GM18520 (cell line): Measurements from ENCODE around the gene RDH12.
"Not testable (repeated sequence)": the region's sequence is repeated elsewhere in the genome, so short reads cannot be mapped to it uniquely, and the experiment has no call there.

ENCODE experiments used
- ATAC-seq: cut with Tn5 transposase; IDR thresholded peaks from one replicate; pipeline ENCODE4 v1.9.1; 2021; ENCODE audit not compliant: unreplicated experiment

The RDH12 gene

DNA sequence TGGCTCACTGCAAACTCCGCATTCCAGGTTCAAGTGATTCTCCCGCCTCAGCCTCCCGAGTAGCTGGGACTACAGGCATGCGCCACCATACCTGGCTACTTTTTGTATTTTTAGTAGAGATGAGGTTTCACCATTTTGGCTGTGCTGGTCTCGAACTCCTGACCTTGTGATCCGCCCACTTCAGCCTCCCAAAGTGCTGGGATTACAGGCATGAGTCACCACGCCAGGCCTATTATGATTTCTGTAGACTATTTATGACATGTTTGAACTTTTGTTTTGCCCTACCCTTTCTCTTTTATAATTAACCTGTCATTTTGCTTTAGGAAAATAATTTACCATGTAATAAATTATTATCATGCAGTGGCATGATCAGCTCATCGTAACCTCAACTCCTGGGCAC lies at the start of gene RDH12:
TSS of gene RDH12 (plus strand) at position 395 of the 400 bp plus-strand sequence. CDS start 20,757 bp downstream, outside the sequence.
- ATAC-seq = not testable (repeated sequence)

DNA sequence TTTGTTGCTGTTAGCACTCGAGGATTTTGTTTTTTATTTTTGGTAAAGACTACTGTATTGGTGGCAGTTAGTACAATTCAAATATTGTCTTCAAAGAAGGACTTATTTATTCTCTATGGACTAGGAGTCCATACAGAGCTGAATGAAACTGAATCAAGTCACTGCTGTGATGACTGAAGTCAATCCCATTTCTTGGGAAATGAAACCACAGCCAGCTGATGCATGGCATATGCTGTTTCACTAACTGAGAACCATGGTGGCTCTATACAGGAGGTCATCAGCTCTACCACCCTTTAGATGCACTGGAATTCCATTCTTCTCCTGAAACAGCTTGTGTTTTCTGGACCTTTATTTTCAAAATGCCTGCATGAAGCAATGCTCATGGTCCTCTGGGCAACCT lies 49.5 kb upstream of the RDH12 start:
- no peak for ATAC-seq

DNA sequence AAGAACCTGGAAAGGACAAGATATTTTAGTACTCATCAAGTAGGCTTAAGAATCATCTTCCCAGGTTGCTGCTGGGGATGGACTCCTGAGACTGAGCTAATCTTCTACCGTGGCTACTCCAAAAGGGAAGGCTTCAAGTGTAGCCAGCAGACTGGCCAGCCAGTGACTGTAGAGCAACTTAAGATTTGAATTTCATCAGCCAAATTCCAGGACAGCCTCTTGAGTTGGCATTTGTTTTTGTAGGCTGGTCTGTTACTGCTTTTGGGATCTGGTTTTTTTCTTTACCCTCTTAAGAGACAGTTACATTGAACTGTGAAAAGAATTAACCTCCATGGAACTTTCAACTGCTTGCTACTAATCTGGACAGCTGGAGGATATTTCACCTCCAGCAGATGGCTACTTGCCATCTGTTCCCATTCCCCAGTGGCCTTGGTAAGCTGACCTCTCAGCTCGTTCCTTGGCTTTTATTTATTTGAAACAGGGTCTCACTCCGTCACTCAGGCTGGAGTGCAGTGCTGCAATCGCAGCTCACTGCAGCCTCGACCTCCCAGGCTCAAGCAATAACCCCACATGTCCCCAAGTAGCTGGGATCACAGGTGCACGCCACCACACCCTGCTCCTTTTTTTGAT lies 47.9 kb upstream of the RDH12 start:
- ATAC-seq = no peak

DNA sequence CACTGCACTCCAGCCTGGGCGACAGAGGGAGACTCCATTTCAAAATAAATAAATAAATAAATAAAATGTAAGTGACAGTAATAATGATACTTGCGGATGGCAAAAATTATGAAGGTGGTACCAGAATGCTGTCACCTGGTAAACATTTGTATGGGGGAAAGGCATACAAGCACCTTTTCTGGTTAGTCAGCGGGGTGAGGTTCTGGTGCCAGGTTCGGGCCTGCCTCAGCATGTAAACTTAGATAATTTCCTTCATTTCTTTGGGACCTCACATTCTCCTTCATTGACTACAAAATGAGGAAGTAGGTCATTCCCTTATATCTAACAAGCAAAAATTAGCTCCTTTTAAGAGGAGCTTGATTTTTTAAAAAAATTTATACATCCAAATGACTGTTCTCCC lies 38.1 kb upstream of the RDH12 start:
- no peak for ATAC-seq

DNA sequence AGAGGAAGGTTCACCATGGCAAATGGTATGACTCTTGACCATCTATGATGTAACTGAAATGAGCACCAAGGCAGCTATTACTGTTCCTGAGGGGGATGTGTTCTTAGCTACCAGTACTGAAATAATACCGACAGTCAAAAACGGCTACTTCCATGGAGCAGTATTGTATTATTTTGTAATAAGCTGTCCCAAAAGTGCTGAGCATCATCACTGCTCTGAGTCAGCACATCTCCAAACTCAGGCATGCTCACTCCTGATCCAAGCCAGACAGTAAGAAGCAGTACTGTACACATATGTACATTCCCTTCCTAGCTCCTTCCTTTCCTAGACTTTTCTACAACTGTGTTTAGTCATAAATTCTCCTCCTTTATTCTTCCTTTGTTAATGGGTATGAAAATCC lies 35.8 kb upstream of the RDH12 start:
- no peak for ATAC-seq

DNA sequence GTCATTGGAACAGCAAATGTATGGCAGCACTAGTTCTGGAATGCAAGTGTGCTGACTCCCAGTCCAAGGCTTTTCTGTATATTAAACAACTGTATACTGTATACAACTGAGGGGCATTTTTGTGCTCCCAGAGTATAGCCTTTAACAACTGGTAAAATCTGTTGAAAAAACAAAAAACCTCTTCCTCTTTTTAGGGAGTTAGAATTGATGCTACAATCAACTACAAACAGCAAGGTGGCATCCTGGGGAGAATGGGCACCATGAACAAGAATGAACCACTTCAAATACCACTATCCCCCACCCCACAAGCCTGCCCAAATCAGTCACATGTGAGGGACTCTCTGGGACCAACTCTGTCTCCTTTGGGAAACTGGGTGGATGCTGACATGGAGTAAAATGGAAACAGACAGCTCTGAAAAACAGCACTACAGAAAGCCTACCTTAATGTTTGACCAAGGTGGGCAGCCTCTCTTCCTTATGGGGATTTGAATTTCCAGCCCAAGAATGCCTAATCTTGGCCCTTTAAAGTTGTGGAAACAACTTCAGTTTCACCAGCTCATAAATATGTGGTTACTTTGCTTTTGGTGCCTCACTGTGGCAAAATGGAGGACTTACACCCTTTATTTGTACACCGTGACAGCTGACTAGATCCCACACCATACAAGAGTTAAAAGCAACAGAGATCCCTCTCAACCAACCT lies 34.8 kb upstream of the RDH12 start:
- ATAC-seq = peak; percentile 32

DNA sequence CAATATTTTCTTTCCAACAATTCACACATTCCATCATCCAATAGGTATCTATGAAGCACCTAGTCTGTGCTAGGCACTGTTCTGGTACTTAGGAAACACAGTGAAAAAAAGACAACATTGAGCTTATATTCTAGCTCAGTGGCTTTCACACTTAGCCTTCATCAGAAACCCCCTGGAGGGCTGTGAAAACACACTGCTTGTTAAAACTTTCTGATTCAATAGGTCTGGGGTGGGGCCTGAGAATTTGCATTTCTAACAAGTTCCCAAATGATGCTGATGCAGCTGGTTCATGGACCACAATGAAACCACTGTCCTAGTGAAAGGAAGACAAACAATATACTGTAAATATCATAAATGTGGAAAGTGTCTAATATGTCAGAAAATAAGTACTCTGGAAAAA lies 33.1 kb upstream of the RDH12 start:
- peak; percentile 63 for ATAC-seq

DNA sequence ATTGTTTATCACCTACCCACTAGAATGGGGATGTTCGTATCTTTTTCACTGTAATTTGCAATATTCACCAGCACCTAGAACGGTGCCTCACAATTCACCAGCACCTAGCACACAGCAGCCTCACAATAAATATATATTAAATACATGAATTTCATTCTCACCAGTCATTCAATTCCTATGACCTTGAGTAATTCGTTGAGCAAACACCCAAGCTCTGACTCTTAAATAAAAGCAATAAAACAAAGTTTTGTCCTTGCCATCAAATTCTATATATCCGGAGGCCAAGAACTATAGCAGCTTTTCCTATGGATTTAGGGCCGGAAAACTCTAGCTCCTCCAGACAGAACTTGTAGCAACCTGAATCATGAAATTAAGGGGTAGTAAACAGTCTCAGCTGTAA lies 28.2 kb upstream of the RDH12 start:
- no peak for ATAC-seq

DNA sequence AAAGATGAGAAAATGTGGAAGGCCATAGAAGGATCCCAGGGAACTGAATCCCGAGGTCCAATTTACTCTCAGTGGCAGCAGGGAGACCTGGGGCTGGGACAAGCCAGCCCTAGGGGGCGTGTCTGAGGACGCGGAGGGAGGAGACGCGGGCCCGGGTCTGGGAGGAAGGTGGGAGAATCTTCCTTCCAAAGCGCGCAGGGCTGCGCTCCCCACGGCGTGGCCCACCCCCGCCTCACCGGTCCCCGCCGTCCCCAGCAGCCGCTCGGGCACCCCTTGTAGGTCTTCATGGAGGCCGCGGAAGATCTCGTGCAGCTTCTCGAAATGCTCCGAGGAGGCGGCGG lies 27.6 kb upstream of the RDH12 start:
- peak; percentile 17 for ATAC-seq

DNA sequence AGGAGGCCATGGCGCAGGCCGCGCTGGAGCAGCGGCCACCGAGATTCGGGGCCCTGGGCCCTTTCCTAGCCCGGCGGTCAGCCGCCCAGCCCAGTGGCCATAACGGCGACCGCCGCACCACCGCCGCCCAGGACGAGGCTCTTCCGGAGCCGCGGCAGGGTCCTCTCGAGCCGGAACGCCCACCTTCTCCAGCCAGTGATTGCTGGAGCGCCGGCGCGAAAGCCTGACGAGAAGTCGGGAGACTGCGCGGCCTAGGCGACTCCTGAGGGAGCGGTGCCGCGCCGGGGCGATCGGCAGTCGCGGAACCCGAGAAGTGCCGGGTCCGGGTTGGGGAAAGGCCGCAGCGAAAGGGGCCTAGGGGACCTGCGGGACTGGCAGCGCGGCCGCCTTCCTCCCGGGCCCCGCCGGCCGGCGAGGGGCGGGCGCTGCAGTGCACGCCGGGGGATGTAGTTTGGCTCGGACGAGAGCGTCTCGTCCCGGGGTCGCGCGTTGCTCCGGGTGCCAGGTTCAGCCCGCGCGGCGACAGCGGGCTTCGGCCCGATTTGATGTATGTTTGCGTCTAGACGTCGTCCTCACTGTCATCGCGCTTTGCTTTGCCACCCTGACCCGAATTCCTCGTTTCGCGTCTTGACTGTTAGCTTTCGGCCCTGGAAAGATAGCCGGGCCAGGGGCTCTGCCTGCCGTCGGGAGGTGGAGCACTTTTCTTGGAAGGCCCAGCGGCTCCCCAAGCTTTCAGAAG lies 27.0 kb upstream of the RDH12 start, which contains the start of gene VTI1B:
TSS of gene VTI1B (minus strand) at position 153 of the 739 bp plus-strand sequence. CDS start at position 10, 143 bp downstream.
- ATAC-seq = peak; percentile 76

DNA sequence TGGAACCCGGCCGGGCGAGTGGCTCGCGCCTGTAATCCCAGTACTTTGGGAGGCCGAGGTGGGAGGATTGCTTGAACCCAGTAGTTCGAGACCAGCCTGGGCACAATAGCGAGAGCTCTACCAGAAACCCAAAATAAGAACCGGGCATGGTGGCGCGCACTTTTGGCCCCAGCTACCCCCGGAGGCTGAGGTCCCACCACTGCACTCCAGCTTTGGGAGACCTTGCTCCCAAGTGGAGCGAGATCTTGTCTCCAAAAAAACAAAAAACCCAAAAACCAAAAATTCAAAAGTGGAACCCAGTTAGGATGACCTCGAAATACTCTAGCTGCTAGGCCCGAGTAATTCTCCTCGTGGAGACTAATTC lies 26.5 kb upstream of the RDH12 start:
- no peak for ATAC-seq

DNA sequence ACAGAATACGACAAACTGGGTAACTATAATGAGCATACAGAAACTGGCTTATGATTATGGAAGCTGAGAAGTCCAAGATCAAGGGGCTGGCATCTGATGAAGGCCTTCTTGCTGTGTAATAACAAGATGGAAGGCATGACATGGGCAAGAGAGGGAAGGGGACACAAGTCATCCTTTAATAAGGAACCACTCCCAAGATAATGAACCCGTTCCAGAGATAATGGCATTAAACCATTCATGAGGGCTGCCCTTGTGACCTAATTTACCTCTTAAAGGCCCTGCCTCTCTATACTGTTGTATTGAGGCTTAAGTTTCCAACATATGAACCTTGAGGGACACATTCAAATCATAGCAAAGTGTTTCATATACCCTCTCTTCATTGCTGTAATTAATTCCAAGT lies 22.7 kb upstream of the RDH12 start:
- ATAC-seq = no peak

DNA sequence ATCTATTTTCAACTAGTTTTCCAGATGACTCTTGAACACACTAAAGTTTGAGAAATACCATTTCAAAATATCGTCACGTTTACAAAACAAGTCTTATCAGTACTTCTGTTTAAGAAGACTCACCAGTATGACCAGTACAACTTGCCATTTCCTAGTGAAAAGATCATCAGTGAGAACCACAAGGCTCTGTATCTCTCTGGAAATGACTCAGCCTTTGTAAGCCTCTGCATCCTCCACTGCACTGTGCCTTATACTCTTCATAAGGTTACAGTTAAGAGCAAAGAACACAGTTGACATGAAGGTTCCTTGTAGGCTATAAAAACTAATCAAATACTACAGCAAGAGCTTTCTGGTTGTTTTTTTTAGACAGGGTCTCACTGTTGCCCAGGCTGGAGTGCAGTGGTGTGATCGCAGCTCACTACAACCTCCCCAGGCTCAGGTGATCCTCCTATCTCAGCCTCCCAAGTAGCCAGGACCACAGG lies 21.5 kb upstream of the RDH12 start:
- peak; percentile 98 for ATAC-seq

DNA sequence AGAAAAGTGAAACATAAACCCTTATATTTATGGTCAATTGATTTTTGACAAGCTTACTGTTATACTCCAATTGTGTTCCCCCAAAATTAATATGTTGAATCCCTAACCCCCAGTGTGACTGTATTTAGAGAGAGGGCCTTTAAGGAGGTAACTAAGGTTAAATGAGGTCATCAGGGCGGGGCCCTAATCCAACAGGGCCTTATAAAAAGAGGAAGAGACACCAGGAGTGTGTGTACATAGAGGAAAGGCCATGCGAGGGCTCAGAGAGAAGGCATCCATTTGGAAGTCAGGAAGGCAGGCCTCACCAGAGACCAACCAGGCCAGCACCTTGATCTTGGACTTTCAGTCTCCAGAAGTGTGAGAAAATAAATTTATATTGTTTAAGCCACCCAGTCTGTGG lies 20.7 kb upstream of the RDH12 start:
- ATAC-seq = no peak

DNA sequence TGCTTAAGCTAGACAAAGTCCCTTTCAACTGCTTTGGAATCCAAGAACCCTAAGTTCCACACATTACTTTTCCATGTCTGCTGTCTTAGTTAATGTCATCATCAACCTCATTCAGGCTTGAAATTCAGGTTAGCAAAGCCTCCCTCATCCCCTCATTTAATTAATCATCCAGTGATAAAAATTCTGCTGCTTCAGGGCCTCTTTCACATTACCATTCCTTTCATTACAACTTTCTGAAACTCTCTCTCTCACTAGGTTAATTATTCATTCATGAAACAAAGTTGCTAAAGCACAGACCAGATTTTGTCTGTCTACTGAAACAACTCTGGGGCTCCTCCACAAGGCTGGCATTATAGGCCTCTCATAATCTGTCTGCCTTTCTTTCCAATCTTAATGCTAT lies 17.8 kb upstream of the RDH12 start:
- no peak for ATAC-seq

DNA sequence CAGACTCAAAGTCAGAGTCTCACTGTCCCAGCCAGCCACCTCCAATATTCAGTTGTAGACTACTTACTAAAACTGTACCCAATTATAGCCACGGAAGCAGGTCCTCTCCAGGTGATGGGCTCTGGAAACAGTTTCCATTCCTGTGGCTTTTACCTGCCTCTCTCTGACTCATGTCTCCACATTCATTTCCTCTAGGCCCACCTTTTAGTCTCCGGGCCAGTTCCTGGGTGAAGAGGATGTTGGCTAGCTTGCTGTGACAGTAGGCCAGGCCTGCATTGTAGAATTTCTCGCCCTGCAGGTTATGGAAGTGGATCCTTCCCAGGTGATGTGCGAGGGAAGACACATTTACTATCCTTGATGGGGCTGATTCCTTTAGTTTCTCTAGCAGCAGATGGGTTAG lies 11.7 kb upstream of the RDH12 start:
- ATAC-seq = no peak

DNA sequence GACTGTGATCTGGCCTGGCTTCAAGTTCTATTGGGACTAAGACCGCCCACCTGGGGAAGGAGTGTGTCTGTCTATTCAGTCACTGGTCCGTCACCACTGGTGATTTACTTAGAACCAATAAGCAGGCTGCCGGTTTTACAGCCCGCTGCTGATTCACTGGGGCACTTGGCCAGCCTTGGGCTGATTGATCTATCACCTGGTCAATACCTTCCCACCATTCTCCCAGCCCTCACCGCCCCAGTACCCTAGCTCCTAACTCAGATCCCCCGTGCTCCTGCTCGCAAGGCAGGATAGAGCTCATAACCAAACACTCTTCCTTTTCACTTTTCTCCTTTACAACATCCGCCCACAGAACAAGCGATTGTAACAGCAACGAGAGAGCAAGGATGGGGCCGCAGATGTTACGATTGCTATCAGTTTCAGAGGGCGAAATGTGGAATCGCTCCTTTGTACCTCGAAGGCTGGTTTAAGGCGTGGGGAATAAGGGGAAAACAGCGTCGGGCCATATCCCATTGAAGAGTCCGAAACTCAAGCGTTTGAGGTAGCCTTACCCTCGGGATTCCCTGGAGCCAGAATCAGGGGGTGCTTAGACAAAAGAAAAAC lies 6.8 kb upstream of the RDH12 start:
- peak; percentile 90 for ATAC-seq

DNA sequence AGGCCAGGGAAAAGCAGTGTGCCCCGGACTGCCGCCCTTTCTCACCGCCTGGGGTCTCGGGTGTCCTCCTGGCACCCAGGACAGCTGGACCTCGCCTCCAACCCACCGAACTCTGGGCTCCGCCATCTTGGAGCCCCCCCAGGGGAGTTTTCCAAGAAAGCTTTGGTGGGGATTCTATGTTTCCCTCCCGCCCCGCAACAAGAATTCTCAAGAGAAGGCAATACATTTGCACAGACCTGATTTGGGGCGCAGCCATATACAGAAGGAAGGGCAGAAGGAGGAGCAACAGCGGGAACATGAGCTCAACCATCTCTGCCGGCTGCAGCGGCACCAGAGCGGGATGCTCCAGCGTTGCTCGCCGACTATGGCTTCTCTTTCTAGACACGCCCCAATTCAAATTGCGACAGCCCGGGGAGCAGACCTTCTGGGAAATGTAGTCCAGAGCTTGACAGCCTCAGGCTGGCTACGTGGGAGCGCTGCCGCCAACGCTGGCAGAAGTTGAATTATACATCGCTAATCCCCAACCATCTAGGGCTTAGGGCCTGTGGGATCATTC lies 6.2 kb upstream of the RDH12 start, which contains the start of gene RDH11:
TSS of gene RDH11 (minus strand) at position 371 of the 556 bp plus-strand sequence. CDS start at position 310, 61 bp downstream.
- peak; percentile 80 for ATAC-seq

DNA sequence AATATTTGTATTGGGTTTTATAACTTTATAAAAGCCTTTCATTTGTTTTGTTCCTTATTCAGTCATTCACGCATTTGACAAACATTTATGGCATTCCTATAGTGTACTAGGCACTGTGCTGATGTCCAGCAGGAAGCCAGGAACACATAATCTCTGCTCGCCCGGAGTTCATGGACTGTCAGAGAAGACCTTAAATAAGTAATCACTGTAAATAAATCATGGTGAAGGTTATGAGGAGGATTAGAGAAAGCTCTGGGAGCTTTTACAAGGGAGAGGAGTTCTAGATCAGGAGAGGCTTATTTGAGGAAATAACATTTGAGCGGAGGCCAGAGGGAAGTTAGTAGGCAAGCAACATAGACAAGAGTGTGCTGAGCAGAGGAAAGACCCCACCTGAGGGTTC lies 4.7 kb upstream of the RDH12 start:
- no peak for ATAC-seq

DNA sequence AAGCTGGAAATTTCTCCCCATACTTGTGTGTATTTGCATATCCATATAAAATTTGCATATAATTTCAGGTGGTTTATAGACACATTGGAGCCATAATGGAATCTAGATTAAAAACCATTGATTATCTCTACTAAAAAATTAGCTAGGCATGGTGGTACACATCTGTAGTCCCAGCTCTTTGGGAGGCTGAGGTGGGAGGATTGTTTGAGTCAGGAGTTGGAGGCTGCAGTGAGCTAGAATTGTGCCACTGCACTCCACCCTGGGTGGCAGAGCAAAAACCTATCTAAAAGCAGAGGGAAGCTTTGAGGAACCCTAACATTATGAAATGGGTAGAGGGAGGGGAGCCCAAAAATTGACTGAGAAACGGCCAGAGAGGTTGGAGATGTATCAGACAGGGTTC lies 3.5 kb upstream of the RDH12 start:
- no peak for ATAC-seq

DNA sequence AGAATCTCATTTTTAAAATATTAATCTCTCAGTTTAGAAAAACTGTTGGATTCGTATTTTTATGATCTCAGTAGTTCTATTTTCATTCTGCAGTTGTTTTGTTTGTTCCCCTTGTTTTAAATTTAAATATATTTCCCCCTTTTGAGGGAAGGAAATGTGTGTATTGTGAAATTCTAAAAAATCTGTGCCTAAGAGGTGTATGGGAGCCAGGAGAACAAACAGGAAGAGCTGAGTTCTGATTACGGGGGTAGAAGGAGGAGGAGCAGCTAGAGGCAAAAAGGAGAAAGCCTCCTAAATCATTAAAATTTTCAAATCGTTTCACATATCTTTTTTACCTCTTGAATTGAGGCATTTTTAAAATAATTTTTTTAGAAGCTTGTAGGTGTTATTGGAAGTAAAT lies 2.3 kb downstream of the RDH12 start:
- no peak for ATAC-seq
